ENCODE measurements around the gene MUC20.

The MUC20 gene

DNA sequence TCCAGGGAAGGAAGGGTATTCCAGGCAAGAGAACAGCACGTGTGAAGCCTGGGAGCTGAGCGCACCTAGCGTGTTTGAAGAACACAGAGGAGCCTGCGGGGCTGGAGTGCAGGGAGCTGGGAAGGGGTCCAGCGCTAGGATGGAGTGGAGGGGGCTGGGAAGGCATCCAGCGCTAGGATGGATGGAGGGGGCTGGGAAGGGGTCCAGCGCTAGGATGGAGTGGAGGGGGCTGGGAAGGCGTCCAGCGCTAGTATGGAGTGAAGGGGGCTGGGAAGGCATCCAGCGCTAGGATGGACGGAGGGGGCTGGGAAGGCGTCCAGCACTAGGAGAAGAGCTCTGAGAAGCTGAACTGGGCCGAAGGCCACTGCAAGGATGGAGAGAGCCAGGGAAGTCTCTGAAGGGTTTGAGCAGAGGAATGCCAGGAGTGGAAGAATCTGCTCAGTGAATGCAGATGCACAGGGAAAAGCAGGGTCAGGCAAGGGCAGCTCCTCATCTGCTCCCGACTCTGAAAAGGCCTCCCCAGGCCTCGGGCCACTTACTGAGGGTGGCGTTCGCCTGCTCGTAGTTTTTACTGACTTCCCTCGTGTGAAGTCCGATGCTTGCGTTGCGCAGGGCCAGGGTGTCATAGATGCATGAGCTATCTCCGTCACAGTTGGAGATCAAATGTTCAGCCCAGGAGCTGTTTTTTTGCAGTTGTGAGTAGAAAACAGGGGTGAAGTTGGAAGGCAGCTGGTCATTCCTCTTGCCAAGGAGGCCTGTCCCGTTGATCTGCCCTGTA, 39.8 kb downstream of the MUC20 start:
- Histone ChIP-seq H3K27me3 (peaks cover 37% of the 10 kb centered on the region), H3K4me3 (ENCODE audit: low read depth, low read length) (no peak overlapping the region), H3K9me3 (no peaks in the 10 kb centered on the region), H3K4me1 (no peaks in the 10 kb centered on the region), H3K36me3 (no peaks in the 10 kb centered on the region)
- TF ChIP-seq, protein P1, sequence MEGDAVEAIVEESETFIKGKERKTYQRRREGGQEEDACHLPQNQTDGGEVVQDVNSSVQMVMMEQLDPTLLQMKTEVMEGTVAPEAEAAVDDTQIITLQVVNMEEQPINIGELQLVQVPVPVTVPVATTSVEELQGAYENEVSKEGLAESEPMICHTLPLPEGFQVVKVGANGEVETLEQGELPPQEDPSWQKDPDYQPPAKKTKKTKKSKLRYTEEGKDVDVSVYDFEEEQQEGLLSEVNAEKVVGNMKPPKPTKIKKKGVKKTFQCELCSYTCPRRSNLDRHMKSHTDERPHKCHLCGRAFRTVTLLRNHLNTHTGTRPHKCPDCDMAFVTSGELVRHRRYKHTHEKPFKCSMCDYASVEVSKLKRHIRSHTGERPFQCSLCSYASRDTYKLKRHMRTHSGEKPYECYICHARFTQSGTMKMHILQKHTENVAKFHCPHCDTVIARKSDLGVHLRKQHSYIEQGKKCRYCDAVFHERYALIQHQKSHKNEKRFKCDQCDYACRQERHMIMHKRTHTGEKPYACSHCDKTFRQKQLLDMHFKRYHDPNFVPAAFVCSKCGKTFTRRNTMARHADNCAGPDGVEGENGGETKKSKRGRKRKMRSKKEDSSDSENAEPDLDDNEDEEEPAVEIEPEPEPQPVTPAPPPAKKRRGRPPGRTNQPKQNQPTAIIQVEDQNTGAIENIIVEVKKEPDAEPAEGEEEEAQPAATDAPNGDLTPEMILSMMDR (IDR thresholded peaks at IDR 0.05; ENCODE audit: low read depth, low read length), result no peak
- no peak for DNase-seq

DNA sequence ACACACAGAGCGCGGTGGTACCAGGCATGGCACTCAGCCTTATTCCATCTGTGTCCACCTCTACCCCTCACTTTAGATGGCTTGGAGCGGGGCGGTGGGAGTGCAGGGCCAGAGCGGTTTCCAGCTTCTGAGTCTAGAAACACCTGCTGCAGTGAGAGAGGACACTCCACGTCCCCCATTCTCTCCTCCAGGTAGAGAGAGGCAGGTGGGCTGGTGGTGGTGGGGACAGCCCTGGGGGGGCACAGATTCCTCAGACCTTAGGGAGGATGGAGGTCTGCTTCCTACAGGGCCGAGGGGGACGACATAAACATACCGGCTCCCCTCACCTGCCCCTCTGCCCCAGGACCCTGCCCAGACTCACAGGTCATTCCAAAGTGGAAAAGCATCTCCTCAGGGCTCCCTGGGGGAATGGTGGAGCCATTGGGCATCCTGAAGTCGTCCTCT, 40.4 kb downstream of the MUC20 start:
- Histone ChIP-seq H3K9me3 (no peaks in the 10 kb centered on the region), H3K36me3 (no peaks in the 10 kb centered on the region), H3K27me3 (peaks cover 37% of the 10 kb centered on the region), H3K4me1 (no peaks in the 10 kb centered on the region), H3K4me3 (ENCODE audit: low read depth, low read length) (no peak overlapping the region)
- DNase-seq, result no peak
- TF ChIP-seq, protein P1 (IDR thresholded peaks at IDR 0.05; ENCODE audit: low read depth, low read length), result no peak

DNA sequence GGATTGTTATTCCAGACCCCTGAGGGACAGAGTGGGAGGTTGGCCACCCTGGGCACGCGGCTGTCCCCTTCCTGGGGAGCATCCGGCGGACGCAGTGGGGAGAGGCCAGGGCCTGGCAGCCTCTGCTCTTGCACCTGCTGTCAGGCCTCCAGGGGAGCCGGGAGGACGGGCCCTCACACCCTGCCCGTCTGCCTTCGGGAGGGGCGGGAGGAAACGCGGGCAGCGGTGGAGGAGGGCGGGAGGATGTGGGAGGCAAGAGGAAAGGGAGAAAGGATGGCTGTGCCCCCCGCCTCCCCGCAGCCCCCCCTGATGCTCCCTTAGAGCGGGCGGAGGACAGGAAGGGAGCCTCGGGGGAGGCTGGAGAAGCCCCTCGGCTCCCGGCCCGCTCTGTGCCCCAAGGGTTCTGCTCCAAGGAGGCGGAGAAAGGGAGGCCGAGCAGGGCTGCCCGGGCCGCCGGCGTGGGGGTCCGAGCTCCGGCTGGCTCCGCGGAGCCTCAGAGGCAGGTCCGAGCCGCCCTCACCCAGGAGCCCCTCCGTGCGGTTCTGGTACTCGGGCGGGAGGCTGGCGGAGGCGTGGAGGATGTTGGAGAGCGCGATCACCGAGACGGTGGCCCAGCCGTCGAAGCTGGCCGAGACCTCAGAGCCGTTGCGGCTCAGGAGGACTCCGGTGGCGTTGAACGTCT, 40.9 kb downstream of the MUC20 start:
- no peaks in the 10 kb centered on the region for H3K36me3 ChIP-seq
- no peak for DNase-seq
- H3K9me3 ChIP-seq, result no peaks in the 10 kb centered on the region
- H3K27me3 ChIP-seq, result peaks cover 37% of the 10 kb centered on the region
- TF ChIP-seq, protein P1 (IDR thresholded peaks at IDR 0.05; ENCODE audit: low read depth, low read length), result no peak
- H3K4me1 ChIP-seq, result no peaks in the 10 kb centered on the region
- no peak overlapping the region for H3K4me3 ChIP-seq (ENCODE audit: low read depth, low read length)

DNA sequence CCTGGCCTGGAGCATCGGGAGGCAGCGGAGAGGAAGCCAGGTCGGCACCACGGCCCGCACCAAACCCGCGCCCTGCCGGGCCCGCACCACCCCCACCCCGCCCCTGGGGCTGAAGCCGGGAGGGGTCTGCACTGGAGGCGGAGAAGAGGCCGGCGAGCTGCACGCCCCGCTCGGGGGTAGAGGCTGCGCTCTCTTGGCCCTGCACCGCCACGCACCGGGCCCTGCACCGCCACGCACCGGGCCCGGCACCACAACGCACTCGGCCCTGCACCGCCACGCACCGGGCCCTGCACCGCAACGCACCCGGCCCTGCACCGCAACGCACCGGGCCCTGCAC, 41.4 kb downstream of the MUC20 start:
- Histone ChIP-seq H3K36me3 (no peaks in the 10 kb centered on the region), H3K4me3 (ENCODE audit: low read depth, low read length) (no peak overlapping the region), H3K4me1 (no peaks in the 10 kb centered on the region), H3K27me3 (peaks cover 37% of the 10 kb centered on the region), H3K9me3 (no peaks in the 10 kb centered on the region)
- DNase-seq, result no peak
- TF ChIP-seq, protein P1 (IDR thresholded peaks at IDR 0.05; ENCODE audit: low read depth, low read length), result no peak

DNA sequence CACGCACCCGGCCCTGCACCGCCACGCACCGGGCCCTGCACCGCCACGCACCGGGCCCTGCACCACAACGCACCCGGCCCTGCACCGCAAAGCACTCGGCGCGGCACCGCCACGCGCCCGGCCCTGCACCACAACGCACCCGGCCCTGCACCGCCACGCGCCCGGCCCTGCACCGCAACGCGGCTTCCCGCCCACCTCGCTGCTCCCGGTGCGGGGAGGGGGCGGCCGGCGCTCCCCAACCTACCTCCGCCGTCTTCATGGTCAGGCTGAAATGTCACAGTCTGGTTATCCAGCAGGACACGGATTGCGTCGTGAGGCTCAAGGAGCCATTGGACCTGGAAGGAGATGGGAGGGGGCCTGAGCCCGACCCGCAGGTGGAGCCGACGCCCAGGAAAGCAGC, 41.8 kb downstream of the MUC20 start:
- H3K36me3 ChIP-seq, result no peaks in the 10 kb centered on the region

More for the DNA sequence above, 41.8 kb downstream of the MUC20 start:
- DNase-seq, result no peak
- Histone ChIP-seq H3K4me1 (no peaks in the 10 kb centered on the region), H3K4me3 (ENCODE audit: low read depth, low read length) (no peak overlapping the region), H3K9me3 (no peaks in the 10 kb centered on the region), H3K27me3 (peaks cover 34% of the 10 kb centered on the region)
- TF ChIP-seq, protein P1 (IDR thresholded peaks at IDR 0.05; ENCODE audit: low read depth, low read length), result no peak
